Measurements from ENCODE around the gene DOC2B. TPM values are rescaled to one million over a fixed set of nuclear protein-coding genes. Genes with fewer than 3 reads are reported as not detected.

The DOC2B gene
- total and polyA plus RNA-seq, 2 of the 13 experiments (the other 11 are each of a cell fraction or from before 2014, with no cell fraction given) = 0.09 to 0.22 TPM

GRCh38 chr17:148757-149156 lies 32.7 kb downstream of the DOC2B start:
- POLR2A ChIA-PET = no interaction called here
- in situ Hi-C loops (cut with HindIII; ENCODE audit: extremely low pct_ligation_motif_present, low pct_unique_long_range_greater_than_20kb) = no loop called here
- no TSS peak for BruUV-seq (replicated peaks)
- TF ChIP-seq FOXP1 (IDR thresholded peaks at IDR 0.05) (no peak), FOXP1 (CRISPR knock-in tag; IDR thresholded peaks at IDR 0.05) (no peak), ZNF564 (CRISPR knock-in tag; IDR thresholded peaks at IDR 0.05) (no peak), CHCHD3 (CRISPR knock-in tag; IDR thresholded peaks at IDR 0.05) (no peak), ZNF576 (CRISPR knock-in tag; IDR thresholded peaks at IDR 0.05) (no peak), SATB2 (CRISPR knock-in tag; IDR thresholded peaks at IDR 0.05) (no peak), ARNT (IDR thresholded peaks at IDR 0.05) (no peak), ZNF605 (CRISPR knock-in tag; IDR thresholded peaks at IDR 0.05) (no peak), AFF4 (CRISPR knock-in tag; IDR thresholded peaks at IDR 0.05) (no peak), TGIF2 (CRISPR knock-in tag; IDR thresholded peaks at IDR 0.05) (no peak), ARHGAP35 (CRISPR knock-in tag; IDR thresholded peaks at IDR 0.05; ENCODE audit: borderline replicate concordance) (no peak), ZNF274 (CRISPR knock-in tag; IDR thresholded peaks at IDR 0.05) (no peak), MAFG (CRISPR knock-in tag; IDR thresholded peaks at IDR 0.05) (no peak), SKIL (CRISPR knock-in tag; IDR thresholded peaks at IDR 0.05; ENCODE audit: borderline replicate concordance) (no peak)
- TF ChIP-seq, protein P1, sequence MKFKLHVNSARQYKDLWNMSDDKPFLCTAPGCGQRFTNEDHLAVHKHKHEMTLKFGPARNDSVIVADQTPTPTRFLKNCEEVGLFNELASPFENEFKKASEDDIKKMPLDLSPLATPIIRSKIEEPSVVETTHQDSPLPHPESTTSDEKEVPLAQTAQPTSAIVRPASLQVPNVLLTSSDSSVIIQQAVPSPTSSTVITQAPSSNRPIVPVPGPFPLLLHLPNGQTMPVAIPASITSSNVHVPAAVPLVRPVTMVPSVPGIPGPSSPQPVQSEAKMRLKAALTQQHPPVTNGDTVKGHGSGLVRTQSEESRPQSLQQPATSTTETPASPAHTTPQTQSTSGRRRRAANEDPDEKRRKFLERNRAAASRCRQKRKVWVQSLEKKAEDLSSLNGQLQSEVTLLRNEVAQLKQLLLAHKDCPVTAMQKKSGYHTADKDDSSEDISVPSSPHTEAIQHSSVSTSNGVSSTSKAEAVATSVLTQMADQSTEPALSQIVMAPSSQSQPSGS (CRISPR knock-in tag; IDR thresholded peaks at IDR 0.05) = no peak

More at GRCh38 chr17:148757-149156, 32.7 kb downstream of the DOC2B start:
- Histone ChIP-seq H3K9ac (ENCODE audit: insufficient read depth, low read depth, low read length) (no peak overlapping the region), H3K79me2 (ENCODE audit: insufficient read depth, low read length) (no peaks in the 10 kb centered on the region), H2AFZ (ENCODE audit: low read length) (no peak overlapping the region), H4K20me1 (ENCODE audit: insufficient read depth, low read length) (no peaks in the 10 kb centered on the region), H3K27ac (ENCODE audit: extremely low read length, insufficient read depth, low read length) (no peak overlapping the region), H3K4me2 (ENCODE audit: low read depth, low read length) (no peak overlapping the region), H3K4me1 (ENCODE audit: insufficient read depth, low read length) (peaks cover 46% of the 10 kb centered on the region), H3K27me3 (ENCODE audit: control insufficient read depth in 1 of 2, insufficient read depth in 2 of 2, low read length in 2 of 2) (peaks cover 0 to 18% of the 10 kb centered on the region in 2 experiments; a peak in 3 of 5 replicates), H3K36me3 (replicated peaks in 1 of 2; ENCODE audit: control insufficient read depth in 1 of 2, insufficient read depth in 2 of 2, low read length in 2 of 2) (no peaks in the 10 kb centered on the region), H3K4me3 (replicated peaks in 1 of 3; ENCODE audit: insufficient read depth in 1 of 3, low read depth in 2 of 3, low read length in 3 of 3) (no peak overlapping the region), H3K9me3 (ENCODE audit: low read length) (no peaks in the 10 kb centered on the region)
- WGBS (ENCODE audit: low lambda C conversion rate) = 49% methylated on average over 8 of the region's 11 CpGs
- CTCF ChIA-PET (ENCODE audit: low intra/inter-chr PET ratio, low total read pairs) = no interaction called here
- ATAC-seq (no peak), DNase-seq (ENCODE audit: low spot score) (no peak), FAIRE-seq (no peak)
- intact Hi-C loops (cut with micrococcal nuclease; ENCODE audit: unreplicated experiment) = no loop called here

Data from HepG2 (cell line).